HepG2 (cell line): Measurements from ENCODE around the gene RHBDL1. TPM values are rescaled to one million over a fixed set of nuclear protein-coding genes. Genes with fewer than 3 reads are reported as not detected.

Experiments
- ARID5B ChIP-seq: IDR thresholded peaks from 2 replicates; pipeline ENCODE4 v1.4.0; 2020; ENCODE audit warnings: mild to moderate bottlenecking, missing genetic modification reagents
- CSRNP1 ChIP-seq: sonication (generic); formaldehyde crosslinking; IDR thresholded peaks from 2 replicates; pipeline ENCODE4 v1.8.1; 2023; ENCODE audit warnings: mild to moderate bottlenecking, missing genetic modification reagents
- GLI4 ChIP-seq: sonication (generic); formaldehyde crosslinking; IDR thresholded peaks from 2 replicates; pipeline ENCODE4 v1.5.1; 2020; ENCODE audit warnings: missing genetic modification reagents, mild to moderate bottlenecking, moderate library complexity, borderline replicate concordance
- HMG20B ChIP-seq: conservative IDR thresholded peaks from 2 replicates; pipeline ENCODE4 v1.6.1; 2016; ENCODE audit warnings: missing genetic modification reagents, missing compliant biosample characterization
- HNF4A ChIP-seq: sonication (generic); formaldehyde crosslinking; IDR thresholded peaks from 2 replicates; pipeline ENCODE4 v1.4.0; 2020; ENCODE audit warnings: missing genetic modification reagents
- ISL2 ChIP-seq: sonication (generic); formaldehyde crosslinking; IDR thresholded peaks from 2 replicates; pipeline ENCODE4 v1.5.0; 2020; ENCODE audit warnings: missing genetic modification reagents
- KLF6 ChIP-seq: IDR thresholded peaks from 2 replicates; pipeline ENCODE4 v1.8.0; 2016; ENCODE audit warnings: missing biosample characterization, missing genetic modification reagents
- MED8 ChIP-seq: sonication (generic); formaldehyde crosslinking; IDR thresholded peaks from 2 replicates; pipeline ENCODE4 v1.8.1; 2023; ENCODE audit warnings: mild to moderate bottlenecking, missing genetic modification reagents; ENCODE audit not compliant: insufficient replicate concordance
- NCOA5 ChIP-seq: sonication (generic); formaldehyde crosslinking; IDR thresholded peaks from 2 replicates; pipeline ENCODE4 v1.4.0; 2020; ENCODE audit warnings: missing genetic modification reagents
- SOX6 ChIP-seq, 2 experiments: fragments of 450-650 bp in 1 of 2; sonication (generic) in 1 of 2; formaldehyde crosslinking in 1 of 2; IDR thresholded peaks; 2 replicates each; pipeline versions ENCODE4 v1.4.0 to v1.6.1; 2017 to 2020; ENCODE audit warnings: antibody characterized with exemption in 1 of 2, mild to moderate bottlenecking in 1 of 2, missing genetic modification reagents in 1 of 2
- ZBTB33 ChIP-seq: sonication (generic); formaldehyde crosslinking; IDR thresholded peaks from 2 replicates; pipeline ENCODE4 v1.4.0; 2020; ENCODE audit warnings: missing genetic modification reagents
- ZKSCAN8 ChIP-seq: IDR thresholded peaks from 2 replicates; pipeline ENCODE4 v1.6.1; 2016; ENCODE audit warnings: borderline replicate concordance, missing genetic modification reagents, missing compliant biosample characterization
- ZNF446 ChIP-seq: sonication (generic); formaldehyde crosslinking; IDR thresholded peaks from 2 replicates; pipeline ENCODE4 v1.5.0; 2020; ENCODE audit warnings: mild to moderate bottlenecking, missing genetic modification reagents
- ZNF576 ChIP-seq: sonication (generic); formaldehyde crosslinking; IDR thresholded peaks from 2 replicates; pipeline ENCODE4 v1.4.0; 2020; ENCODE audit warnings: mild to moderate bottlenecking, missing genetic modification reagents
- ZNF589 ChIP-seq: sonication (generic); formaldehyde crosslinking; conservative IDR thresholded peaks from 2 replicates; pipeline ENCODE4 v1.8.0; 2022; ENCODE audit warnings: mild to moderate bottlenecking, moderate library complexity, missing genetic modification reagents
- ZNF710 ChIP-seq: sonication (generic); formaldehyde crosslinking; IDR thresholded peaks from 2 replicates; pipeline ENCODE4 v1.5.0; 2020; ENCODE audit warnings: mild to moderate bottlenecking, missing genetic modification reagents, borderline replicate concordance
- ZNF737 ChIP-seq: sonication (generic); formaldehyde crosslinking; IDR thresholded peaks from 2 replicates; pipeline ENCODE4 v1.5.0; 2020; ENCODE audit warnings: missing genetic modification reagents, mild to moderate bottlenecking, borderline replicate concordance
- ZSCAN25 ChIP-seq: sonication (generic); formaldehyde crosslinking; IDR thresholded peaks from 2 replicates; pipeline ENCODE4 v1.8.0; 2022; ENCODE audit warnings: mild to moderate bottlenecking, missing genetic modification reagents
- polyA plus RNA-seq, 8 experiments: library from polyadenylated mRNA; depleted of rRNA in 3 of 8; stranded (reverse) in 7 of 8; unstranded in 1 of 8; fragments of >200 nt; fragmentation: Illumina TruSeq in 4 of 8; extraction: Trizol in 4 of 8; gene quantifications; 2 replicates each; pipeline versions ENCODE4 v1.2.1 to v1.2.3, GENCODE V29; 2011 to 2016; ENCODE audit warnings: low read depth in 4 of 8, missing spikeins in 1 of 8, mixed read lengths in 1 of 8; ENCODE audit not compliant: insufficient read depth in 1 of 8
- total RNA-seq, 5 experiments: library from RNA; depleted of rRNA; stranded (reverse); fragments of >200 nt; fragmentation: Illumina TruSeq; extraction: Trizol; gene quantifications; 2 replicates each; pipeline ENCODE4 v1.2.3, GENCODE V29; 2016; ENCODE audit warnings: low read depth in 1 of 5

Gene RHBDL1
- total and polyA plus RNA-seq, 2 of the 13 experiments (the other 11 are each of a cell fraction or from before 2014, with no cell fraction given) = 1.8 to 3.8 TPM

GRCh38 chr16:721765-722540 lies 46.5 kb downstream of the RHBDL1 start (continued):
- TF ChIP-seq ZNF710 (0 out of 2 replicates have a peak, but pooled peaks have one; percentile 9), ARID5B (CRISPR knock-in tag) (no peak), MED8 (CRISPR knock-in tag) (peak; percentile 3), SOX6 (IDR thresholded peaks at IDR 0.05) (no peak), SOX6 (CRISPR knock-in tag; IDR thresholded peaks at IDR 0.05) (0 out of 2 replicates have a peak, but pooled peaks have one; percentile 18), ZNF576 (0 out of 2 replicates have a peak, but pooled peaks have one; percentile 6), ISL2 (CRISPR knock-in tag) (0 out of 2 replicates have a peak, but pooled peaks have one; percentile 8), HMG20B (CRISPR knock-in tag) (no peak), HNF4A (CRISPR knock-in tag) (no peak), NCOA5 (CRISPR knock-in tag) (no peak), CSRNP1 (0 out of 2 replicates have a peak, but pooled peaks have one; percentile 17), ZNF737 (CRISPR knock-in tag) (no peak), ZBTB33 (CRISPR knock-in tag) (peak; percentile 6; the same call in 1 of the 2 replicates), ZNF446 (CRISPR knock-in tag) (0 out of 2 replicates have a peak, but pooled peaks have one; percentile 5), KLF6 (CRISPR knock-in tag) (no peak), ZNF589 (CRISPR knock-in tag) (0 out of 2 replicates have a peak, but pooled peaks have one; percentile 0), ZSCAN25 (CRISPR knock-in tag) (no peak), ZKSCAN8 (CRISPR knock-in tag) (no peak), GLI4 (CRISPR knock-in tag) (no peak)
